ENCODE data around the gene ERFE.
A peak's percentile ranks its signal among the peaks of the same experiment; 100 is the strongest.
"Not testable (repeated sequence)": the region's sequence is repeated elsewhere in the genome, so short reads cannot be mapped to it uniquely, and the experiment has no call there.

The ERFE gene

GRCh38 chr2:238169048-238169707 is 10.4 kb downstream of the ERFE start:
- peak; percentile 87 for DNase-seq (ENCODE audit: low read depth)

- peak; percentile 99 for DNase-seq (ENCODE audit: low read depth)
Measured at GRCh38 chr2:238169708-238170251, 11.0 kb downstream of the ERFE start.

GRCh38 chr2:238170386-238171071 is 11.8 kb downstream of the ERFE start:
- DNase-seq (ENCODE audit: low read depth), result no peak

DNA sequence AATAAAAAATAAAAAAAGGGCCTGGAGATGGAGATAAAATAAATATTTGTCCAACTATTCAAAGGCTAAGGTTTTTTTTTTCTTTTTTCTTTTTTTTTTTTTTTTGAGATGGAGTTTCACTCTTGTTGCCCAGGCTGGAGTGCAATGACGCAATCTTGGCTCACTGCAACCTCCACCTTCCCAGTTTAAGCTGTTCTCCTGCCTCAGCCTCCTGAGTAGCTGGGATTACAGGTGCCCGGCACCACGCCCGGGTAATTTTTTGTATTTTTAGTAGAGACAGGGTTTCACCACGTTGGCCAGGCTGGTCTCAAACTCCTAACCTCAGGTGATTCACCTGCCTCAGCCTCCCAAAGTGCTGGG is 12.3 kb downstream of the ERFE start:
- not testable (repeated sequence) for DNase-seq (ENCODE audit: low read depth)

- no peak for DNase-seq (ENCODE audit: low read depth)
Measured at GRCh38 chr2:238171575-238172187, 12.9 kb downstream of the ERFE start.

- DNase-seq (ENCODE audit: low read depth), result no peak
Measured at GRCh38 chr2:238172439-238172838, 13.7 kb downstream of the ERFE start.

GRCh38 chr2:238173692-238174091 is 14.9 kb downstream of the ERFE start:
- no peak for DNase-seq (ENCODE audit: low read depth)

DNA sequence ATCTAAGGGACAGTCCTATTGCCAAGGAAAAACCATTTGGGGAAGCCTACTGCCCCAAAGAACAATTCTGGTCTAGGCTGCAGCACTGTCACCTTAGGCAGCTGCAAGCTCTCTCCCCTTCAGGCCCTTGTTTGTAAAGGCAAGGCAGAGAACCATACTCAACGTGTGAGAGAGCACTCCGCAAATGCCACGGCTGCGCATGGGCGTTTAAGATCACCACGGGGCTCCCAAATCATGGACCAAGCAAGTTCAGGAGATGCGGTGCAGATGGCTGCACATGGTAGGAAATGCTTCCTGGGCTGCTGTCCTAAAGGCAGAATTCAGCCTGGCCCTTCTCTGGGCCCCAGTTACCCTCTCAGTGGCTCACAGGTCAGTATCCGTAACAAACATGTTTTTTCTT is 15.5 kb downstream of the ERFE start:
- no peak for DNase-seq (ENCODE audit: low read depth)

DNA sequence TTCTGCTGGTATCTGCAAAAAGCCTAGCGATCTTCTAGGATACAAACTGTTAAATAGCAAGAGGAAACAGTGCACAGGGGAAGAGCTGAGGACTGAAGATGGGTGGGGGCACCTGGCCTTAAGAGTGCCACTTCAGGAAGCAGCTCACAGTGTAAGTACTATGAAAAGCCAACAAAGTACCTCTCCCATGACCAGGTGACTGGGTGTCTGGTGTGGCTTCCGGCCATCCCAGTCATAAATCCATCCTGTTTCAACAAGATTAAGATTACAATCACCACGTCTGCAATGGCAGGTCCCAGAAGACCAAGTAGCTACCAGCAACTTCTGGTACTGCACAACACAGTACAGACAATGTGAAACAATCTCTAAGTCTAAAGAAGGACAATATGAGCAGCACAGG is 15.9 kb downstream of the ERFE start:
- DNase-seq (ENCODE audit: low read depth), result no peak

GRCh38 chr2:238176613-238177012 is 17.8 kb downstream of the ERFE start:
- no peak for DNase-seq (ENCODE audit: low read depth)

- DNase-seq (ENCODE audit: low read depth), result no peak
Measured at GRCh38 chr2:238180554-238180953, 21.8 kb downstream of the ERFE start.

- DNase-seq (ENCODE audit: low read depth), result no peak
Measured at GRCh38 chr2:238182362-238182761, 23.6 kb downstream of the ERFE start.

- DNase-seq (ENCODE audit: low read depth), result no peak
Measured at GRCh38 chr2:238183821-238184220, 25.1 kb downstream of the ERFE start.

GRCh38 chr2:238187618-238188548 is 29.1 kb downstream of the ERFE start:
- DNase-seq (ENCODE audit: low read depth), result no peak

DNA sequence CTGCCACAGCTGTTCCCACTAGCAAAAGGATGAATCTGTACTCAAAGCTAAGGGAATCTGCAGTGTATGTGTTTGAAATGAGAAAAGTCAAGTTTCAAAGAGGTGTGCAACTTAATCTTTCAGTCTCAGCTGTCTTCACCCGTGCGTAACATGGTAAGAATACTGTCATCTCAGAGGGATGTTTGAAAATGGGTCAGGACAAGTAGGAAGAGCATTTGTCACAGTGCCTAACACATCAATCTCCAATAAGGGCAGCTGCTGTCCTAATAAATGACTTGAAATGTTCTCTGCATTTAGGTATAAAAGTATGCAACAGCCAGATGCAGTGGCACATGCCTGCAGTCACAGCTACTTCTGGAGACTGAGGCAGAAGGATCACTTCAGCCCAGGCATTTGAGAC is 31.7 kb downstream of the ERFE start:
- DNase-seq (ENCODE audit: low read depth), result no peak

GRCh38 chr2:238202326-238203093 is 43.7 kb downstream of the ERFE start:
- DNase-seq (ENCODE audit: low read depth), result no peak

GRCh38 chr2:238203094-238203972 is 44.6 kb downstream of the ERFE start, which contains the start of gene ILKAP:
TSS of gene ILKAP (minus strand) at chr2:238203695. CDS start at chr2:238203553, 142 bp downstream.
- DNase-seq (ENCODE audit: low read depth), result peak; percentile 19

DNA sequence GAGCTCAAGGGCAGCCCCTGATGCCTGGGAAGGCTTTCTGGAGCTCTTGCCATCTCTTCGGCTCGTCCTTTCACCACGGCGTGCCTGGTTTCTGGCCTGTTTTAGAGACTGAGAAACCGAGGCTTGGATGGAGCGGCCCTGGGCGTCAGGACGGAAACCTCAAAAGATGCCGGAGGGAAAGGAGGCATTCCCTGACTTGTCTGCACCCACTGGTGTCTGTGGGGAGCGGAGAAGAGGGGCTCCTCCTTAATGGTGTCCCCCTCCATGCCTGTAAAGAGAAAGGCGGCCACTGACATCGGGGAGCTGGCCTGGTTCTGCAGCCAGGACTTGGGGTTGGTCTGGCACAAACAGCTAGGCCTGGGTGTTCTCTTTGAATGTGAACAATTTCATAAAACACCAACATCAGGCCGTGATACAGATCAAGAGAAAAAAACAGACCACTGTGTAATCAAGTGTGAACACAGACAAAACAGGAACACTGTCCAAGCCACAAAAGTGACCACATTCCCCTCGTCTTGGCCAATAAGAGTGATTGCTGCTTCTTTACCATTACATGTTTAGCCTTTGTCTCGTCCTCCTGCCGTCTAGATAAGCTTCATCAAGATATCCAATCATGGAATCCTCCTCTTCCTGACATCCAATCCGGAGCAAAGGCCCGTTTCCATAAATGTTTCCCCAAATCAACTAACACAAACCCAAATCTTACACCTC is 45.4 kb downstream of the ERFE start:
- DNase-seq (ENCODE audit: low read depth), result no peak

DNA sequence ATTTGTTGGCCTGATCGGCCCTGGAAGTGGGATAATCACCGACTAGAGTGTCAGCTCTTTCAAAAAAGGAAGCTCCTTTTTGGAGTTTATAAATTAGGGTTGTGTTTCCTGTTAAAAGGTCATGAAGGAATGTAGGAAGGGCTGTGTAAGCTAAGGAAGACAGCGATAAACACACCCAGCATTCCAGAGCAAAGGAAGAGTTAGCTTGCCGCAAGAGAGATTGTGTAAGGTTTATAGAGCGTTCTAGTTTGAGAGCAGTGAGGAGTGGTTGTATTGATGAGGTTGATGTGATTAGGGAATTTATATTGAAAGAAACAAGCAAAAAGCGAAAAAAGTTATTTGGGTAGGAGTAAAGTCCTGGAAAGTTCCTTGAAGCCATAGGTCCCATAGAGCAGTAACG is 48.2 kb downstream of the ERFE start:
- DNase-seq (ENCODE audit: low read depth), result no peak
